KMS-11 (cell line): ENCODE results near the gene KLC4.

Source experiments
- H2AFZ ChIP-seq: fragments of 200-600 bp; sonication (generic); 2 replicates; pipeline ENCODE4 v1.6.1; 2016; ENCODE audit warnings: antibody characterized with exemption, mixed run types, low read depth
- H3K27ac ChIP-seq: fragments of 200-600 bp; sonication (generic); 2 replicates; pipeline ENCODE4 v1.6.1; 2016; ENCODE audit warnings: mild to moderate bottlenecking, mixed run types
- H3K27me3 ChIP-seq: fragments of 200-600 bp; sonication (generic); 2 replicates; pipeline ENCODE4 v1.6.1; 2017; ENCODE audit warnings: mild to moderate bottlenecking, low read depth, mixed run types, moderate library complexity; ENCODE audit not compliant: insufficient read depth
- H3K36me3 ChIP-seq: fragments of 200-600 bp; sonication (generic); 2 replicates; pipeline ENCODE4 v1.6.1; 2017; ENCODE audit warnings: mild to moderate bottlenecking, mixed run types; ENCODE audit not compliant: insufficient read depth
- H3K4me1 ChIP-seq: fragments of 200-600 bp; sonication (generic); 2 replicates; pipeline ENCODE4 v1.6.1; 2016; ENCODE audit warnings: mild to moderate bottlenecking, low read depth, mixed run types; ENCODE audit not compliant: poor library complexity, severe bottlenecking
- H3K4me2 ChIP-seq: fragments of 200-600 bp; sonication (generic); 2 replicates; pipeline ENCODE4 v1.7.0; 2016; ENCODE audit warnings: mild to moderate bottlenecking, mixed run types
- H3K4me3 ChIP-seq: fragments of 200-600 bp; sonication (generic); IDR thresholded peaks from 2 replicates; pipeline ENCODE4 v1.6.1; 2017; ENCODE audit warnings: low read depth, low read length, mixed read lengths; ENCODE audit not compliant: insufficient read depth
- H3K79me2 ChIP-seq: fragments of 200-600 bp; sonication (generic); 2 replicates; pipeline ENCODE4 v1.6.1; 2016; ENCODE audit warnings: low read depth, mixed run types; ENCODE audit not compliant: insufficient read depth
- H3K9ac ChIP-seq: fragments of 200-600 bp; sonication (generic); 2 replicates; pipeline ENCODE4 v1.6.1; 2016; ENCODE audit warnings: mild to moderate bottlenecking, mixed run types
- H4K20me1 ChIP-seq: fragments of 200-600 bp; sonication (generic); 2 replicates; pipeline ENCODE4 v1.6.1; 2016; ENCODE audit warnings: mild to moderate bottlenecking, mixed run types; ENCODE audit not compliant: insufficient read depth
- CTCF ChIP-seq: fragments of 200-600 bp; sonication (generic); conservative IDR thresholded peaks from 2 replicates; pipeline ENCODE4 v1.6.1; 2017; ENCODE audit warnings: low read depth, mild to moderate bottlenecking, antibody characterized with exemption, low read length, moderate library complexity, mixed read lengths

Gene KLC4

GRCh38 chr6:43075670-43076463 is 16.4 kb downstream of the KLC4 start, which contains the start of gene PTK7:
PTK7 (plus strand) TSS chr6:43076314; CDS start chr6:43076489, 175 bp downstream.
- H3K4me3 ChIP-seq: no peak within 1 kb of the TSS
- no peak within 1 kb of the TSS for H3K27ac ChIP-seq
- no peaks in the 10 kb centered on the region for H3K79me2 ChIP-seq
- no peak for TF ChIP-seq CTCF
- H3K36me3 ChIP-seq: no peaks in the 10 kb centered on the region
- no peak within 1 kb of the TSS for H3K4me2 ChIP-seq
- H4K20me1 ChIP-seq: no peaks in the 10 kb centered on the region
- no peak within 1 kb of the TSS for H3K9ac ChIP-seq
- H3K27me3 ChIP-seq: no peaks in the 10 kb centered on the region; the same call in 1 of the 2 replicates
- H2AFZ ChIP-seq: no peak within 1 kb of the TSS
- peaks cover 9% of the 10 kb centered on the region for H3K4me1 ChIP-seq

DNA sequence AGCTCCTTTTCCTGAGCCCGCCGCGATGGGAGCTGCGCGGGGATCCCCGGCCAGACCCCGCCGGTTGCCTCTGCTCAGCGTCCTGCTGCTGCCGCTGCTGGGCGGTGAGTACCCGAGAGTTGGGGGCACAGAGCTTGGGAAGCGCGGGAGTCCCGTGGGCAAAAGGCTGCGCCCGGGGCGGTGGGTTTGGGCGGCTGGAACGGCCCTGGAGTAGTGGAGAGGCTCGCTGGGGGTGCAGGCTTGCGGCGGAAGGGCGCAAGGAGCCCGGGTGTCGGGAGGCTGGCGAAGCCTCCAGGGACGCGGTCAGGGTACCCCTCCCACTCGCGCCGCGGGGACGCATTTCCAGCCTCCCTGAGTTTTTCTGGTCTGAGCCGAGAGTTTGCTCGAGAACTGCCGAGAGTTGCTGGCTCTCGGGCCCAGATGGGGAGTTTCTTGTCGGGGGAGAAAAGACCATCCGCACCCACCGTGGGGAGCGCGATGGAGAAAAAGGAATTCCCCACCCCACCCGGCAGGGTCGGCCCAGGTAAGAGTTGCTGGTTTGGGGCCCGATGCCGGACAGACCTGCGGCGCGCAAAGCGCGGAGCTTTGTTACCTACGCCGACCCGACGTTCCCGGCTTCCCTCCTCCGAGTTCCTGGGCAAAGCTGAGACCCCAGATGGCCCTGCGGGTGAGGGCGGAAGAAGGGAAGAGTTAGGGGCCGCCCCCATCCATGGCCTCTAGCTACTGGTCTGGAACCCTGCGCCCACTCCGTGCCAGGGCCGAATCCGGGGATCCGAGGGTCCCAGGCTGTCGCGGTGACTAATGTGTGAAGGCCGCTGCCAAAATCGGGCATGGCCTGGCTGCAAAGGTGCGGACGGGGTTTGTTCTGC is 17.3 kb downstream of the KLC4 start:
- no peak overlapping the region for H3K9ac ChIP-seq
- H3K4me2 ChIP-seq: no peak overlapping the region
- no peaks in the 10 kb centered on the region for H3K79me2 ChIP-seq
- no peaks in the 10 kb centered on the region for H3K36me3 ChIP-seq
- H3K4me3 ChIP-seq: no peak overlapping the region
- no peaks in the 10 kb centered on the region for H4K20me1 ChIP-seq
- peaks cover 9% of the 10 kb centered on the region for H3K4me1 ChIP-seq
- H3K27me3 ChIP-seq: no peaks in the 10 kb centered on the region; the same call in 1 of the 2 replicates
- no peak for TF ChIP-seq CTCF
- H2AFZ ChIP-seq: no peak overlapping the region
- no peak overlapping the region for H3K27ac ChIP-seq

- no peak overlapping the region for H3K9ac ChIP-seq
- no peak for TF ChIP-seq CTCF
- H3K36me3 ChIP-seq: no peaks in the 10 kb centered on the region
- no peak overlapping the region for H3K4me2 ChIP-seq
- no peaks in the 10 kb centered on the region for H3K79me2 ChIP-seq
- H3K27me3 ChIP-seq: no peaks in the 10 kb centered on the region; the same call in 1 of the 2 replicates
- no peak overlapping the region for H2AFZ ChIP-seq
- no peak overlapping the region for H3K4me3 ChIP-seq
- H3K4me1 ChIP-seq: peaks cover 4% of the 10 kb centered on the region
- no peak overlapping the region for H3K27ac ChIP-seq
- H4K20me1 ChIP-seq: no peaks in the 10 kb centered on the region
Measured at GRCh38 chr6:43077333-43077809, 17.9 kb downstream of the KLC4 start.

DNA sequence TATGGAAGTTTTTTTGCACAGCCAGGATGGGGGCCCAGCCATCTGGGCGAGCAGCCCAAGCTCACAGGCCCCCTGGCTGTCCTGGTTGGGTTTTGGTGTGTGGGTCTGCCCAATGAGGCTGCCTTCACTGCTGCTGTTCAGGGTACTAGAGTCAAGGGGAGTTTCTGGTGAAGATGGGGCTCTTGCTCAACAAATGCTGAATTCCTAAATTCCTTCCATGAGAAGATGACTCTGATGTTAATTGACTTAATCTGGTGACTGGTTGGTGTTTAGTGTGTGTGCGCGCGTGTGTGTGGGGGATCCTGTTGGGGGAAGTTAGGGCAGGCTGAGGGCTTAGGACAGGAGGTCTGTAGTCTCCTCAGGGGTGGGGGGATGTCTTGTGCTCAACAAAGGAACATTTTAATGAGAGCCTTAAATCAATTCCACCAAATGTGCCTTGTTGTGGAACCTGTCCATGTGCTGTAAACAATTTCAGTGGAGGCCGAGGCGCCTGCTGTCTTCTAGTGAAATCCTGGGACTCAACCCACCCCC is 18.6 kb downstream of the KLC4 start:
- no peak overlapping the region for H3K4me3 ChIP-seq
- H4K20me1 ChIP-seq: no peaks in the 10 kb centered on the region
- no peaks in the 10 kb centered on the region; the same call in 1 of the 2 replicates for H3K27me3 ChIP-seq
- H2AFZ ChIP-seq: no peak overlapping the region
- H3K4me2 ChIP-seq: no peak overlapping the region
- H3K27ac ChIP-seq: no peak overlapping the region
- no peaks in the 10 kb centered on the region for H3K79me2 ChIP-seq
- no peak for TF ChIP-seq CTCF
- H3K4me1 ChIP-seq: no peaks in the 10 kb centered on the region
- no peaks in the 10 kb centered on the region for H3K36me3 ChIP-seq
- H3K9ac ChIP-seq: no peak overlapping the region
